ENCODE measurements around the gene TDRD12. TPM values are rescaled to one million over a fixed set of nuclear protein-coding genes. Genes with fewer than 3 reads are reported as not detected.
"Not testable (repeated sequence)": the region's sequence is repeated elsewhere in the genome, so short reads cannot be mapped to it uniquely, and the experiment has no call there.

The TDRD12 gene
- total and polyA plus RNA-seq, 2 donors (not counting 1 experiment from before 2014, with no cell fraction given) = 0.17 TPM; not detected in 1

GRCh38 chr19:32831611-32832010 is 112.0 kb downstream of the TDRD12 start:
- Histone ChIP-seq H3K79me2 (ENCODE audit: control insufficient read depth, insufficient read depth, low read length) (no peaks in the 10 kb centered on the region), H4K20me1 (ENCODE audit: control insufficient read depth, extremely low read depth, insufficient read depth, low read length) (no peaks in the 10 kb centered on the region), H3K9ac (ENCODE audit: insufficient read depth, low read length) (no peak overlapping the region), H3K27me3 (ENCODE audit: control insufficient read depth, insufficient read depth, low read length) (no peaks in the 10 kb centered on the region), H3K9me3 (ENCODE audit: control insufficient read depth, insufficient read depth, low read depth, low read length) (no peaks in the 10 kb centered on the region), H3K4me3 (replicated peaks in 1 of 4; ENCODE audit: control extremely low read depth in 1 of 4, insufficient read depth in 1 of 4, low read depth in 3 of 4, low read length in 4 of 4) (no peak overlapping the region), H3K4me2 (ENCODE audit: extremely low read depth, insufficient read depth, low read length) (no peak overlapping the region), H3K27ac (ENCODE audit: insufficient read depth, low read length) (no peak overlapping the region), H3K36me3 (ENCODE audit: control insufficient read depth, insufficient read depth, low read length) (no peaks in the 10 kb centered on the region), H3K4me1 (ENCODE audit: control insufficient read depth, extremely low read depth, insufficient read depth, low read length) (no peaks in the 10 kb centered on the region), H2AFZ (ENCODE audit: low read length) (no peak overlapping the region)
- no peak for DNase-seq (ENCODE audit: low read depth in 2 of 2)
- TF ChIP-seq EZH2 (IDR thresholded peaks at IDR 0.05; ENCODE audit: low read length, missing control alignments) (no peak), CTCF (conservative IDR thresholded peaks at IDR 0.05 in 1 of 2, IDR thresholded peaks at IDR 0.05 in 1 of 2; ENCODE audit: low read depth in 1 of 2, low read length in 2 of 2) (no peak)

GRCh38 chr19:32832094-32832493 is 112.5 kb downstream of the TDRD12 start:
- not testable (repeated sequence) for H3K27me3 ChIP-seq (ENCODE audit: control insufficient read depth, insufficient read depth, low read length); H3K4me1 ChIP-seq (ENCODE audit: control insufficient read depth, extremely low read depth, insufficient read depth, low read length); DNase-seq (ENCODE audit: low read depth in 2 of 2)

GRCh38 chr19:32832825-32833224 is 113.3 kb downstream of the TDRD12 start:
- H3K36me3 ChIP-seq (ENCODE audit: control insufficient read depth, insufficient read depth, low read length); H3K9ac ChIP-seq (ENCODE audit: insufficient read depth, low read length); H3K79me2 ChIP-seq (ENCODE audit: control insufficient read depth, insufficient read depth, low read length); H3K27ac ChIP-seq (ENCODE audit: insufficient read depth, low read length); H3K4me3 ChIP-seq (replicated peaks in 1 of 4; ENCODE audit: control extremely low read depth in 1 of 4, insufficient read depth in 1 of 4, low read depth in 3 of 4, low read length in 4 of 4); H3K27me3 ChIP-seq (ENCODE audit: control insufficient read depth, insufficient read depth, low read length); DNase-seq (ENCODE audit: low read depth in 2 of 2); H4K20me1 ChIP-seq (ENCODE audit: control insufficient read depth, extremely low read depth, insufficient read depth, low read length); H3K9me3 ChIP-seq (ENCODE audit: control insufficient read depth, insufficient read depth, low read depth, low read length); H3K4me1 ChIP-seq (ENCODE audit: control insufficient read depth, extremely low read depth, insufficient read depth, low read length); H2AFZ ChIP-seq (ENCODE audit: low read length); H3K4me2 ChIP-seq (ENCODE audit: extremely low read depth, insufficient read depth, low read length): not testable (repeated sequence)

More at GRCh38 chr19:32832094-32832493, 112.5 kb downstream of the TDRD12 start:
- H2AFZ ChIP-seq (ENCODE audit: low read length); H3K36me3 ChIP-seq (ENCODE audit: control insufficient read depth, insufficient read depth, low read length); H3K27ac ChIP-seq (ENCODE audit: insufficient read depth, low read length); H3K9ac ChIP-seq (ENCODE audit: insufficient read depth, low read length); H3K4me3 ChIP-seq (replicated peaks in 1 of 4; ENCODE audit: control extremely low read depth in 1 of 4, insufficient read depth in 1 of 4, low read depth in 3 of 4, low read length in 4 of 4); H4K20me1 ChIP-seq (ENCODE audit: control insufficient read depth, extremely low read depth, insufficient read depth, low read length); H3K9me3 ChIP-seq (ENCODE audit: control insufficient read depth, insufficient read depth, low read depth, low read length); H3K79me2 ChIP-seq (ENCODE audit: control insufficient read depth, insufficient read depth, low read length); H3K4me2 ChIP-seq (ENCODE audit: extremely low read depth, insufficient read depth, low read length): not testable (repeated sequence)

GRCh38 chr19:32833388-32833787 is 113.8 kb downstream of the TDRD12 start:
- not testable (repeated sequence) for H3K27ac ChIP-seq (ENCODE audit: insufficient read depth, low read length); H3K36me3 ChIP-seq (ENCODE audit: control insufficient read depth, insufficient read depth, low read length); H3K9me3 ChIP-seq (ENCODE audit: control insufficient read depth, insufficient read depth, low read depth, low read length); H3K4me3 ChIP-seq (replicated peaks in 1 of 4; ENCODE audit: control extremely low read depth in 1 of 4, insufficient read depth in 1 of 4, low read depth in 3 of 4, low read length in 4 of 4); H3K4me1 ChIP-seq (ENCODE audit: control insufficient read depth, extremely low read depth, insufficient read depth, low read length); H4K20me1 ChIP-seq (ENCODE audit: control insufficient read depth, extremely low read depth, insufficient read depth, low read length); H2AFZ ChIP-seq (ENCODE audit: low read length); H3K27me3 ChIP-seq (ENCODE audit: control insufficient read depth, insufficient read depth, low read length); H3K79me2 ChIP-seq (ENCODE audit: control insufficient read depth, insufficient read depth, low read length); H3K4me2 ChIP-seq (ENCODE audit: extremely low read depth, insufficient read depth, low read length); DNase-seq (ENCODE audit: low read depth in 2 of 2); H3K9ac ChIP-seq (ENCODE audit: insufficient read depth, low read length)

Measured in fibroblast of lung (primary cell).